HepG2 (cell line): ENCODE data around the gene CNNM3. TPM values are rescaled to one million over a fixed set of nuclear protein-coding genes. Genes with fewer than 3 reads are reported as not detected.

Experiments
- GTF2F1 ChIP-seq: fragments of 150-350 bp; IDR thresholded peaks from 2 replicates; pipeline ENCODE4 v1.6.1; 2014; ENCODE audit warnings: low read length
- MAF1 ChIP-seq: sonication (generic); formaldehyde crosslinking; IDR thresholded peaks from 2 replicates; pipeline ENCODE4 v1.5.0; 2020; ENCODE audit warnings: missing genetic modification reagents, borderline replicate concordance
- NFRKB ChIP-seq: fragments of 450-650 bp; IDR thresholded peaks from 2 replicates; pipeline ENCODE4 v1.6.1; 2017
- NR2C2 ChIP-seq: sonication (generic); formaldehyde crosslinking; IDR thresholded peaks from 2 replicates; pipeline ENCODE4 v1.4.0; 2020; ENCODE audit warnings: missing genetic modification reagents, mild to moderate bottlenecking, moderate library complexity, borderline replicate concordance
- NRL ChIP-seq: sonication (generic); formaldehyde crosslinking; IDR thresholded peaks from 2 replicates; pipeline ENCODE4 v1.5.0; 2020; ENCODE audit warnings: missing genetic modification reagents, mild to moderate bottlenecking, moderate library complexity, borderline replicate concordance
- PAF1 ChIP-seq: IDR thresholded peaks from 2 replicates; pipeline ENCODE4 v1.6.1; 2016; ENCODE audit warnings: missing genetic modification reagents, missing compliant biosample characterization
- PHF21A ChIP-seq: sonication (generic); formaldehyde crosslinking; IDR thresholded peaks from 2 replicates; pipeline ENCODE4 v1.5.0; 2020; ENCODE audit warnings: mild to moderate bottlenecking, missing genetic modification reagents
- SALL2 ChIP-seq: sonication (generic); formaldehyde crosslinking; IDR thresholded peaks from 2 replicates; pipeline ENCODE4 v1.8.1; 2023; ENCODE audit warnings: mild to moderate bottlenecking, missing genetic modification reagents, inconsistent platforms
- SMAD1 ChIP-seq: sonication (generic); formaldehyde crosslinking; IDR thresholded peaks from 2 replicates; pipeline ENCODE4 v1.4.0; 2020; ENCODE audit warnings: missing genetic modification reagents, low read depth, mild to moderate bottlenecking, borderline replicate concordance
- ZNF274 ChIP-seq: sonication (generic); formaldehyde crosslinking; IDR thresholded peaks from 2 replicates; pipeline ENCODE4 v1.5.1; 2020; ENCODE audit warnings: mild to moderate bottlenecking, missing genetic modification reagents
- ZNF33B ChIP-seq: sonication (generic); formaldehyde crosslinking; IDR thresholded peaks from 2 replicates; pipeline ENCODE4 v1.5.1; 2020; ENCODE audit warnings: mild to moderate bottlenecking, missing genetic modification reagents
- ZNF562 ChIP-seq: sonication (generic); formaldehyde crosslinking; IDR thresholded peaks from 2 replicates; pipeline ENCODE4 v1.8.0; 2022; ENCODE audit warnings: missing genetic modification reagents, borderline replicate concordance
- ZNF724P ChIP-seq: sonication (generic); formaldehyde crosslinking; IDR thresholded peaks from 2 replicates; pipeline ENCODE4 v1.8.0; 2022; ENCODE audit warnings: missing genetic modification reagents, borderline replicate concordance
- ZSCAN25 ChIP-seq: sonication (generic); formaldehyde crosslinking; IDR thresholded peaks from 2 replicates; pipeline ENCODE4 v1.8.0; 2022; ENCODE audit warnings: mild to moderate bottlenecking, missing genetic modification reagents
- ZSCAN30 ChIP-seq: sonication (generic); formaldehyde crosslinking; IDR thresholded peaks from 2 replicates; pipeline ENCODE4 v1.5.0; 2020; ENCODE audit warnings: mild to moderate bottlenecking, missing genetic modification reagents
- polyA plus RNA-seq, 8 experiments: library from polyadenylated mRNA; depleted of rRNA in 3 of 8; stranded (reverse) in 7 of 8; unstranded in 1 of 8; fragments of >200 nt; fragmentation: Illumina TruSeq in 4 of 8; extraction: Trizol in 4 of 8; gene quantifications; 2 replicates each; pipeline versions ENCODE4 v1.2.1 to v1.2.3, GENCODE V29; 2011 to 2016; ENCODE audit warnings: low read depth in 4 of 8, missing spikeins in 1 of 8, mixed read lengths in 1 of 8; ENCODE audit not compliant: insufficient read depth in 1 of 8
- total RNA-seq, 5 experiments: library from RNA; depleted of rRNA; stranded (reverse); fragments of >200 nt; fragmentation: Illumina TruSeq; extraction: Trizol; gene quantifications; 2 replicates each; pipeline ENCODE4 v1.2.3, GENCODE V29; 2016; ENCODE audit warnings: low read depth in 1 of 5
- TF ChIP-seq, protein P1 (sequence below): sonication (generic); formaldehyde crosslinking; IDR thresholded peaks from 2 replicates; pipeline ENCODE4 v1.4.0; 2020; ENCODE audit warnings: missing genetic modification reagents
- TF ChIP-seq, protein P2 (sequence below), 2 experiments: fragments of 450-650 bp in 1 of 2; sonication (generic) in 1 of 2; formaldehyde crosslinking in 1 of 2; IDR thresholded peaks; 2 replicates each; pipeline versions ENCODE4 v1.6.1 to v1.8.0; 2016 to 2022; ENCODE audit warnings: antibody characterized with exemption in 1 of 2, mild to moderate bottlenecking in 1 of 2, missing genetic modification reagents in 1 of 2

The CNNM3 gene
- total and polyA plus RNA-seq, 2 of the 13 experiments (the other 11 are each of a cell fraction or from before 2014, with no cell fraction given), result 21.2 to 27.9 TPM

- TF ChIP-seq SALL2 (CRISPR knock-in tag) (peak; percentile 80; the same call in 1 of the 2 replicates), NFRKB (no peak), ZSCAN30 (CRISPR knock-in tag) (no peak; the same call in 1 of the 2 replicates), SMAD1 (CRISPR knock-in tag) (no peak), PAF1 (no peak), PHF21A (CRISPR knock-in tag) (no peak), ZNF33B (no peak; the same call in 1 of the 2 replicates), ZSCAN25 (CRISPR knock-in tag) (no peak), GTF2F1 (no peak), NR2C2 (peak; percentile 78; the same call in 1 of the 2 replicates), ZNF724P (CRISPR knock-in tag) (peak; percentile 76; the same call in 1 of the 2 replicates), ZNF562 (CRISPR knock-in tag) (no peak), ZNF274 (peak; percentile 59; the same call in 1 of the 2 replicates), NRL (0 out of 2 replicates have a peak, but pooled peaks have one; percentile 43), MAF1 (CRISPR knock-in tag) (no peak; the same call in 1 of the 2 replicates)
- TF ChIP-seq, protein P1, sequence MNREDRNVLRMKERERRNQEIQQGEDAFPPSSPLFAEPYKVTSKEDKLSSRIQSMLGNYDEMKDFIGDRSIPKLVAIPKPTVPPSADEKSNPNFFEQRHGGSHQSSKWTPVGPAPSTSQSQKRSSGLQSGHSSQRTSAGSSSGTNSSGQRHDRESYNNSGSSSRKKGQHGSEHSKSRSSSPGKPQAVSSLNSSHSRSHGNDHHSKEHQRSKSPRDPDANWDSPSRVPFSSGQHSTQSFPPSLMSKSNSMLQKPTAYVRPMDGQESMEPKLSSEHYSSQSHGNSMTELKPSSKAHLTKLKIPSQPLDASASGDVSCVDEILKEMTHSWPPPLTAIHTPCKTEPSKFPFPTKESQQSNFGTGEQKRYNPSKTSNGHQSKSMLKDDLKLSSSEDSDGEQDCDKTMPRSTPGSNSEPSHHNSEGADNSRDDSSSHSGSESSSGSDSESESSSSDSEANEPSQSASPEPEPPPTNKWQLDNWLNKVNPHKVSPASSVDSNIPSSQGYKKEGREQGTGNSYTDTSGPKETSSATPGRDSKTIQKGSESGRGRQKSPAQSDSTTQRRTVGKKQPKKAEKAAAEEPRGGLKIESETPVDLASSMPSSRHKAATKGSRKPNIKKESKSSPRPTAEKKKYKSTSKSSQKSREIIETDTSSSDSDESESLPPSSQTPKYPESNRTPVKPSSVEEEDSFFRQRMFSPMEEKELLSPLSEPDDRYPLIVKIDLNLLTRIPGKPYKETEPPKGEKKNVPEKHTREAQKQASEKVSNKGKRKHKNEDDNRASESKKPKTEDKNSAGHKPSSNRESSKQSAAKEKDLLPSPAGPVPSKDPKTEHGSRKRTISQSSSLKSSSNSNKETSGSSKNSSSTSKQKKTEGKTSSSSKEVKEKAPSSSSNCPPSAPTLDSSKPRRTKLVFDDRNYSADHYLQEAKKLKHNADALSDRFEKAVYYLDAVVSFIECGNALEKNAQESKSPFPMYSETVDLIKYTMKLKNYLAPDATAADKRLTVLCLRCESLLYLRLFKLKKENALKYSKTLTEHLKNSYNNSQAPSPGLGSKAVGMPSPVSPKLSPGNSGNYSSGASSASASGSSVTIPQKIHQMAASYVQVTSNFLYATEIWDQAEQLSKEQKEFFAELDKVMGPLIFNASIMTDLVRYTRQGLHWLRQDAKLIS, result no peak
- TF ChIP-seq, protein P2, sequence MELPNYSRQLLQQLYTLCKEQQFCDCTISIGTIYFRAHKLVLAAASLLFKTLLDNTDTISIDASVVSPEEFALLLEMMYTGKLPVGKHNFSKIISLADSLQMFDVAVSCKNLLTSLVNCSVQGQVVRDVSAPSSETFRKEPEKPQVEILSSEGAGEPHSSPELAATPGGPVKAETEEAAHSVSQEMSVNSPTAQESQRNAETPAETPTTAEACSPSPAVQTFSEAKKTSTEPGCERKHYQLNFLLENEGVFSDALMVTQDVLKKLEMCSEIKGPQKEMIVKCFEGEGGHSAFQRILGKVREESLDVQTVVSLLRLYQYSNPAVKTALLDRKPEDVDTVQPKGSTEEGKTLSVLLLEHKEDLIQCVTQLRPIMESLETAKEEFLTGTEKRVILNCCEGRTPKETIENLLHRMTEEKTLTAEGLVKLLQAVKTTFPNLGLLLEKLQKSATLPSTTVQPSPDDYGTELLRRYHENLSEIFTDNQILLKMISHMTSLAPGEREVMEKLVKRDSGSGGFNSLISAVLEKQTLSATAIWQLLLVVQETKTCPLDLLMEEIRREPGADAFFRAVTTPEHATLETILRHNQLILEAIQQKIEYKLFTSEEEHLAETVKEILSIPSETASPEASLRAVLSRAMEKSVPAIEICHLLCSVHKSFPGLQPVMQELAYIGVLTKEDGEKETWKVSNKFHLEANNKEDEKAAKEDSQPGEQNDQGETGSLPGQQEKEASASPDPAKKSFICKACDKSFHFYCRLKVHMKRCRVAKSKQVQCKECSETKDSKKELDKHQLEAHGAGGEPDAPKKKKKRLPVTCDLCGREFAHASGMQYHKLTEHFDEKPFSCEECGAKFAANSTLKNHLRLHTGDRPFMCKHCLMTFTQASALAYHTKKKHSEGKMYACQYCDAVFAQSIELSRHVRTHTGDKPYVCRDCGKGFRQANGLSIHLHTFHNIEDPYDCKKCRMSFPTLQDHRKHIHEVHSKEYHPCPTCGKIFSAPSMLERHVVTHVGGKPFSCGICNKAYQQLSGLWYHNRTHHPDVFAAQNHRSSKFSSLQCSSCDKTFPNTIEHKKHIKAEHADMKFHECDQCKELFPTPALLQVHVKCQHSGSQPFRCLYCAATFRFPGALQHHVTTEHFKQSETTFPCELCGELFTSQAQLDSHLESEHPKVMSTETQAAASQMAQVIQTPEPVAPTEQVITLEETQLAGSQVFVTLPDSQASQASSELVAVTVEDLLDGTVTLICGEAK (IDR thresholded peaks at IDR 0.05), result no peak
- TF ChIP-seq, protein P2 (CRISPR knock-in tag; IDR thresholded peaks at IDR 0.05), result no peak; the same call in 1 of the 2 replicates
Measured at GRCh38 chr2:96868555-96869280, 52.6 kb downstream of the CNNM3 start (continued).
